HuH-7.5 (cell line): ENCODE data around the gene BOK.
A peak's percentile ranks its signal among the peaks of the same experiment; 100 is the strongest.
"Not testable (repeated sequence)": the region's sequence is repeated elsewhere in the genome, so short reads cannot be mapped to it uniquely, and the experiment has no call there.

ENCODE experiments used
- DNase-seq: peaks from one replicate; pipeline ENCODE4 v3.0.0; 2011; ENCODE audit warnings: low spot score

The BOK gene

GRCh38 chr2:241572915-241573651 is 14.5 kb downstream of the BOK start:
- DNase-seq, result not testable (repeated sequence)

- no peak for DNase-seq
Observed at GRCh38 chr2:241573741-241574140, 15.2 kb downstream of the BOK start.

- DNase-seq, result no peak
Observed at GRCh38 chr2:241574911-241575623, 16.5 kb downstream of the BOK start.

- no peak for DNase-seq
Observed at GRCh38 chr2:241575624-241576292, 17.2 kb downstream of the BOK start.

DNA sequence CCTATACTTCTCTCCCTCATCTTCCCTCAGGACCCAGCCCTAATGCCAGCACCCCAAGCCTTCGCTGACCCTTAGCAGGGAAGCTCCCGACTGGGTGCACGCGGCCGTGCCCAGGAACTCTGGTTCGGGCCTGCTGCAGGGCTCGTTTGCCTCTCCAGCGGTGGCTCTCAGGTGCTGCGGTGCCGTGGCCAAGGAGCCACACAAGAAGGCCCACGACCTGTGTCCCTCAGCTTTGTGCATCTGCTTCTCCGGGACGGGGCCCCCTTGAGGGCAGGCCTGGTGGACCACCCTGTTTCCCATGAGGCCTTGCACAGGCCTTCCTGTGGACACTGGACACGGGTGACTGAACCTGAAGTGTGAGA is 17.7 kb downstream of the BOK start:
- DNase-seq, result no peak

DNA sequence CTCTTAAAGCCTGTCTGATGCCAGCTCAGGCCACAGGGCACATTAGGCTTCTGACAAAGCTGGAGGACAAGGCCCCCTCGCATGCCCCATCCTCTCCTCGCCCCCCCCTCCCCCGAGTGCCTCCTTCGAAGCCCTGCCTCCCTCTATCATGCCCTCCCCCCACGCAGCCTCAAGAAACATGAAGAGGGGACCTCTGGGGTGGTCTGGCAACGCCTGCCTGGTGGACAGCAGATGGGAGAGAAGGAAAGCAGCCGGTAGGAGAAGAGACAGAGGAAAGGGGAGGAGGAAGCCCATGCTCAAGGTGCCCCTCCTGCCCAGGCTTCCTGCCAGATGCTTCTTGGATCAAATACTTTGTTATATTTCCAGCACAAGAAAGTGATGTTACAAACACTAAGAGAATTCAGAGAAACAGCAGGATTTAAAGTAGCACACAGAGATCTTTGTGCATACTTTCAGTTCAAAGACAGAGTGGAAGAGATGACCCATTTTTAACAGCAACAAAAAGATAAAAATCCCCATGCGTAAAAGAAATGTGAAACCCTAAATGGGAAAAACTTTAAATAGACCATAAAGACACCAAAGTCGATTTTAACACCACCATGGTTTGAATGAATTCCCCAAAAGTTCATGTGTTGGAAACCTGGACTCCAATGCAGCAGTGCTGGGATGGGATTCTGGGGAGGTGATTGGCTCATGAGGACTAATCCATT is 19.0 kb downstream of the BOK start:
- DNase-seq, result no peak

DNA sequence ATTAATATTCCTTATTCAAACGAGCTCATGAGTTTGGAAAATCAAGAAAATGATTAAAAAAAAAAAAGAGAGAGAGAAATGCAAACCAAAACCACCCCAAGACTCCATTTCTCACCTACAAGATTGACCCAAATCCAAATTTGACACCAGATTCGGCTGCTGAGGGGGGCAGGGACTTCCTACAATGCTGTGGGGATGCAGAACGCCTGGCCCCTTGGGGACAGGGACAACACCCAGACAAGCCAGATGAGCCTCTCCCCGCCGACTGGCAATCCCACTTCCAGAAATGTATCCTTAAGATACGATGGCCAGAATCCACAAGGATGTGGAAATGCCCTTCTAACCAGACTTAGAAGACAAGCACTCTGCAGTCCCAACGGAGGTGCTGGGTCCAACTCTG is 20.7 kb downstream of the BOK start:
- DNase-seq, result no peak

DNA sequence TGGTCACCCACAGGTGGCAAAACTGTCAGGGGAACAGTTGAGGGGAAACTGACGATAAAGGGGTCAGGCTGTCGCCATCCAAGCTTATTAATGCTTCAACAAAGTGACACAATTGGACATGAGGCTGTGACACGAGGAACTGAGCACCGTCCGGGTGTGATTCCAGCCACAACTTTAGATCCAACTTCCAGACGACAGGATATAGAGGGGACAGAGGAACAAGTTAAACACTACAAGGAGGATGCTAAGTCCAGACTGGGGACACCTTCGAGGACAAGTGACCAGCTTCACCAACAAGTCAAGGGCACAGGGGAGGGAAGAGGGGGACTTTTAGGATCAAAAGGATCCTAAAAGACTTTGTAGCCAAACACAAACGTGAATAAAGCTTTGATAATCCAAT is 23.8 kb downstream of the BOK start:
- DNase-seq, result no peak

GRCh38 chr2:241582806-241583205 is 24.3 kb downstream of the BOK start:
- no peak for DNase-seq

- DNase-seq, result no peak
Observed at GRCh38 chr2:241584436-241584835, 25.9 kb downstream of the BOK start.

- DNase-seq, result no peak
Observed at GRCh38 chr2:241586564-241587264, 28.2 kb downstream of the BOK start.

DNA sequence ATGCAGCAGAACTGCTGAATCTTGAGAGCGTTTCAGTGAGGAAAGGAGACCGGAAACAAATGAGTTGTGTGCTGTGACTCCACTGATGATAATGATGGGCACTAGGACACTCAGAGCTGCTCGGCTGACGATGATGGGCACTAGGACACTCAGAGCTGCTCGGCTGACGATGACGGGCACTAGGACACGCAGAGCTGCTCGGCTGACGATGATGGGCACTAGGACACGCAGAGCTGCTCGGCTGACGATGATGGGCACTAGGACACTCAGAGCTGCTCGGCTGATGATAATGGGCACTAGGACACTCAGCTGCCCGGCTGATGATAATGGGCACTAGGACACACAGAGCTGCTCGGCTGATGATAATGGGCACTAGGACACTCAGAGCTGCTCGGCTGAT is 31.3 kb downstream of the BOK start:
- not testable (repeated sequence) for DNase-seq

DNA sequence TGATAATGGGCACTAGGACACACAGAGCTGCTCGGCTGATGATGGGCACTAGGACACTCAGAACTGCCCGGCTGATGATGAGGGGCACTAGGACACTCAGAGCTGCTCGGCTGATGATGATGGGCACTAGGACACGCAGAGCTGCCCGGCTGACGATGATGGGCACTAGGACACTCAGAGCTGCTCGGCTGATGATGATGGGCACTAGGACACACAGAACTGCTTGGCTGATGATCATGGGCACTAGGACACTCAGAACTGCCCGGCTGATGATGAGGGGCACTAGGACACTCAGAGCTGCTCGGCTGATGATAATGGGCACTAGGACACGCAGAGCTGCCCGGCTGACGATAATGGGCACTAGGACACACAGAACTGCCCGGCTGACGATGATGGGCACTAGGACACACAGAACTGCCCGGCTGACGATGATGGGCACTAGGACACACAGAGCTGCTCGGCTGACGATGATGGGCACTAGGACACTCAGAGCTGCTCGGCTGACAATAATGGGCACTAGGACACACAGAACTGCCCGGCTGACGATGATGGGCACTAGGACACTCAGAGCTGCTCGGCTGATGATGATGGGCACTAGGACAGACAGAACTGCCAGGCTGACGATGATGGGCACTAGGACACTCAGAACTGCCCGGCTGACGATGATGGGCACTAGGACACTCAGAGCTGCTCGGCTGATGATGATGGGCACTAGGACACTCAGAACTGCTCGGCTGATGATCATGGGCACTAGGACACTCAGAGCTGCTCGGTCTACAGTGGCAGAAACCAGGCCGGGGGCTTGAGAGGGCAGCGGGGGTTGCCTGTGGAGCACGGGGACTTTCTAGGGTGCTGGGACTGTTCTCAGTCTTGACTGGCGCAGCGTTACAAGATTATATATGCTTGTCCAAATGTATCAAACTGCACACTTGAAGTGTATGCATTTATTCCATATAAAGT is 32.2 kb downstream of the BOK start:
- DNase-seq, result not testable (repeated sequence)

DNA sequence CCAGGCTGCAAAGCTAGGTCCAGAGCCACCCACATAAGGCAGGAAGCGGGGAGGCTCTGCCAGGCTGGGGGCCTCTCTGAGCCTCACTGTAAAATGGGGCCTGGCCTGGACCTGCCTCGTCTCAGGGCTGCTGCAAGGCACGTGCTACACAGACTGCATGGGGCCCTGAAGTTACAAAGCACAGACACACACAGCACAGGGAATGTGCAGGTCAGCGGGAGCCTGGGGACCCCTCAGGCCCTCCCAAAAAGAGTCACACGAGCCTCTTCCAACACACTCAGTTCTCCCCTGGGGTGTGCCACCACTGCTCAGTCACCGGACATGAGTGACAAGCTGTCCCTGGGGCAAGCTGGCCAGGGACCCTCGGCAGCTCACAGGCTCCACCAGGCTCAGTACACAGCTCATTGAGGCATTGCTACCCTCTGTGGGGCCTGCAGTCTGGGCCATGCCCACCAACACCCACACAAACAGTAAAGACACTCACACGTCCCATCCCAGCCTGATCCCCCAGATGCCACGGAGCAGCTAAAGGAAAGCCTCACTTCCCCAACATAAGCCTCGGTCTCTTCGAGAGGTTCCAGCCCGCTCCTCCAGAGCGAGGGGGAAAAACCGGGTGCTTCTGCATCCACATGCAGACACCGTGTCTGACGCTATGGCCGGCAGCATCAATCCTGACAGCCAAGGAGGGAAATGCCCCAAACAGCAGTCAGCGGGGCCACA is 33.7 kb downstream of the BOK start:
- DNase-seq, result no peak

- no peak for DNase-seq
Observed at GRCh38 chr2:241593271-241593670, 34.7 kb downstream of the BOK start.

DNA sequence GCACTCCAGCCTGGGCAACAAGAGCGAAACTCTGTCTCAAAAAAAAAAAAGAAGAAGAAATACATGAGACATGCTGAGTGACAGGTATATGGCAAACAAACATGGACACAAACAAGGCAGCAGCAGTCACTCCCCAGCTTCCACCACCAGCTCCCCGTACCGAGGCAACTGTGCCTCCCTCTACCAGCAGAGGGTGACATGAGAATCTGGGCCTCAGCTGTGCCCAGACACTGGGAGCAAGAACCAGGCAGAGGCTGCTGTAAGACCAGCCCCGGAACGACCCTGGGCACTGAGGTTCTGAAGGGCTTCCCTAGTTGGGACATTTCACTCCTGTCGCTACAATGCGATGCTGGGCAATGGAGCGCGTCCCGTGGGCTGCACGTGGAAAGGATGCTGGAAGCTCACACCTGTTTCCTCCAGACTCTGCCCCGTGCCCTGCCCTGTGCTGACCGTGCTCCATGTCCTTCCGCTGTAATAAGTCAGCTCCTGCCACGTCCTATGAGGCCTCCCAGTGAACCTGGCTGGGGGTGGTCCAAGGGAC is 37.1 kb downstream of the BOK start:
- peak; percentile 47 for DNase-seq

DNA sequence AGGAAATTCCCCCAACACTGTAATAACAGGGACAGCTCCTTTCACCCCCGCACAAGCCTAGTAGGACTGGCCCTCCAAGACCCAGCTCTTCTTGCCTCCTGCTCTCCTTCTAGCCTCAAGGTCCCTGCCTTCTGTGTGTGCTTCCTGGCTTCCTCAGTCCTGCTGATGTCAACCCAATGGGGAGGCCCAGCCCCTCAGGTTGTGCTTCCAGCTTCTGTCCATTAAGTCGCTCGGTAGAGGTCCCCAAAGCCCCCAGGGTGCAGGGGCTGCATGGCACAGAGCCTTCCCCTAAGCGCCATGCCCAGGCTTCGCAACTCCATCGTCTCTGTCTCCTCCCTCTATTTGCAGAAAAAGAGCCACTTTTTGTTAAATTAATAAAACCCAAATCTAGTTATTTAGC is 39.0 kb downstream of the BOK start:
- DNase-seq, result no peak

DNA sequence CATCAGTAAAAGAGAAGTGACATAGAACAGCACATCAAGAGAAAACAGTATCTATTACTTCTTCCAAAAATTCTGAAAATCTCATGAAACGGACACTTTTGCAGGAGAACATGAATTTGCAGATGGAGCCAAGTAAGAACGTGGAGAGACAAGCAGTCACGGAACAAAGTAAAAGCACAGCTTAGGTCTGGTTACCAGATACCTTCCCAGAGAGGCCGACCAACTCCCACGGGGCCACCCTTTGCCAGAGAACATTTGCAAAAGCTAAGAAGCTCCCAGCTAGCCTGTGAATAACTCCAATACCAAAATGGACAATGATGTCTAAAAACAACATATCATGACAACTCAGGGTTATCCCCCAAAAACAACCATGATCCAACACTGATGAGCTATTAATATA is 39.5 kb downstream of the BOK start:
- no peak for DNase-seq

DNA sequence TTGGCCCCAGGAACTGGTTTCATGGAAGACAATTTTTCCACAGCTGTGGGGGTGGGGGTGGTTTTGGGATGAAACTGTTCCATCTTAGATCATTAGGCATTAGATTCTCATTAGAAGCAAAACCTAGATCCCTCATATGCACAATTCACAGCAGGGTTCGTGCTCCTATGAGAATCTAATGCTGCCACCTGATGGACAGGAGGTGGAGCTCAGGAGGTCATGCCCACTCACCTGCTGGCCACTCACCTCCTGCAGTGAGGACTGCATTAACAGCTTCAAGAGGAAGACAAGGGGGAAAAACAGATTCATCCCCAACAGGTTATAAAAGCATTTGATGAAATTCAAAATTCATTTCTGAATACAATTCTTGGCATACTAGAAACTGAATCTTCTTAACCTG is 39.9 kb downstream of the BOK start:
- DNase-seq, result peak; percentile 36

DNA sequence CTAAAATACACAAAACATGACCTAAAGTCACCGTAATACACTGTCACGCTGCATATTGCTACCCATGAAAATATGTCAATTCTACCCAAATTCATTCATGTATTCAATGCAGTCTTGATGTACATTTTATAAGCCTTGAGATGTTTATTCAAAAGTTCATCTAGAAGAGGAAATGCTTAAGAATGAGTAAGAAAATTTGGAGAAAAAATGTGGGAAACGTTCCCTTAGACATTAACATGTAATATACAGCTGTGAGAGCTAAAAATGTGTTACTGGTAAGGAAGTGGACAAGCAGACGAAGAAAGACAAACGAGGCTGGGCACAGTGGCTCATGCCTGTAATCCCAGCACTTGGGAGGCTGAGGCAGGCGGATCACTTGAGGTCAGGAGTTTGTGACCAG is 41.1 kb downstream of the BOK start:
- DNase-seq, result no peak
